NCI-H526 (cell line): ENCODE measurements around the gene SGCE.

ENCODE experiments used
- DNase-seq, 2 experiments: peaks; one replicate each; lab custom pipeline; 2025; lab: John Stamatoyannopoulos, UW

Gene SGCE

GRCh38 chr7:94565247-94565894 is 90.6 kb downstream of the SGCE start:
- no peak for DNase-seq

- DNase-seq, result no peak
Observed at GRCh38 chr7:94562525-94562924, 93.4 kb downstream of the SGCE start.

GRCh38 chr7:94561841-94562514 is 94.0 kb downstream of the SGCE start:
- no peak for DNase-seq

- DNase-seq, result no peak
Observed at GRCh38 chr7:94559972-94560371, 96.0 kb downstream of the SGCE start.

GRCh38 chr7:94557215-94557614 is 98.7 kb downstream of the SGCE start:
- no peak for DNase-seq

GRCh38 chr7:94556028-94556427 is 99.9 kb downstream of the SGCE start:
- no peak for DNase-seq

GRCh38 chr7:94547126-94547525 is 108.8 kb downstream of the SGCE start:
- no peak for DNase-seq

- no peak for DNase-seq
Observed at GRCh38 chr7:94540428-94540827, 115.5 kb downstream of the SGCE start.
